BJ (cell line): ENCODE measurements around the gene RRBP1. TPM values are rescaled to one million over a fixed set of nuclear protein-coding genes. Genes with fewer than 3 reads are reported as not detected.
A peak's percentile ranks its signal among the peaks of the same experiment; 100 is the strongest.

Experiments
- CTCF ChIA-PET: fragments of 350-600 bp; formaldehyde crosslinking; extraction: SDS; loops from one replicate; lab custom pipeline; 2021; ENCODE audit warnings: antibody characterized with exemption, inconsistent platforms; lab: Yijun Ruan, JAX
- POLR2A ChIA-PET: fragments of 300-600 bp; sonication (Branson Sonifier 250); formaldehyde crosslinking; extraction: SDS; loops from one replicate; lab custom pipeline; 2021; ENCODE audit warnings: antibody characterized with exemption; lab: Charles Lee
- DNase-seq: peaks from one replicate; pipeline ENCODE4 v3.0.0-alpha.2; 2011; ENCODE audit warnings: low read depth
- H3K27me3 ChIP-seq: 2 replicates; pipeline ENCODE4 v1.6.0; 2011; ENCODE audit warnings: low read length; ENCODE audit not compliant: control insufficient read depth, insufficient read depth
- H3K36me3 ChIP-seq: 2 replicates; pipeline ENCODE4 v1.5.1; 2011; ENCODE audit warnings: low read length; ENCODE audit not compliant: control insufficient read depth, insufficient read depth
- H3K4me3 ChIP-seq: 2 replicates; pipeline ENCODE4 v1.5.1; 2011; ENCODE audit warnings: low read depth, mild to moderate bottlenecking, control low read depth, low read length
- polyA plus RNA-seq: library from polyadenylated mRNA; depleted of rRNA; stranded (reverse); fragments of >200 nt; gene quantifications from 2 replicates; pipeline ENCODE4 v1.2.3, GENCODE V29; 2011
- TF ChIP-seq, protein P1 (sequence below): IDR thresholded peaks from 2 replicates; pipeline ENCODE4 v1.5.1; 2011; ENCODE audit warnings: low read depth, mild to moderate bottlenecking, control low read depth, inconsistent platforms, low read length, moderate library complexity; ENCODE audit not compliant: insufficient read depth

The RRBP1 gene
- polyA plus RNA-seq, 1 experiment = 98.7 TPM

- H3K36me3 ChIP-seq = peaks cover 13% of the 10 kb centered on the region
- H3K4me3 ChIP-seq = peak overlapping the region; percentile 92
- TF ChIP-seq, protein P1, sequence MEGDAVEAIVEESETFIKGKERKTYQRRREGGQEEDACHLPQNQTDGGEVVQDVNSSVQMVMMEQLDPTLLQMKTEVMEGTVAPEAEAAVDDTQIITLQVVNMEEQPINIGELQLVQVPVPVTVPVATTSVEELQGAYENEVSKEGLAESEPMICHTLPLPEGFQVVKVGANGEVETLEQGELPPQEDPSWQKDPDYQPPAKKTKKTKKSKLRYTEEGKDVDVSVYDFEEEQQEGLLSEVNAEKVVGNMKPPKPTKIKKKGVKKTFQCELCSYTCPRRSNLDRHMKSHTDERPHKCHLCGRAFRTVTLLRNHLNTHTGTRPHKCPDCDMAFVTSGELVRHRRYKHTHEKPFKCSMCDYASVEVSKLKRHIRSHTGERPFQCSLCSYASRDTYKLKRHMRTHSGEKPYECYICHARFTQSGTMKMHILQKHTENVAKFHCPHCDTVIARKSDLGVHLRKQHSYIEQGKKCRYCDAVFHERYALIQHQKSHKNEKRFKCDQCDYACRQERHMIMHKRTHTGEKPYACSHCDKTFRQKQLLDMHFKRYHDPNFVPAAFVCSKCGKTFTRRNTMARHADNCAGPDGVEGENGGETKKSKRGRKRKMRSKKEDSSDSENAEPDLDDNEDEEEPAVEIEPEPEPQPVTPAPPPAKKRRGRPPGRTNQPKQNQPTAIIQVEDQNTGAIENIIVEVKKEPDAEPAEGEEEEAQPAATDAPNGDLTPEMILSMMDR = no peak
- ChIA-PET POLR2A (no interaction called here), CTCF (interaction anchor here (0.8 to 4.2 kb wide), 11 partner anchors 9 to 257 kb away, joined by 3 to 39 read pairs (median 4); no protein-coding TSS in a partner anchor)
- no peak for DNase-seq
- H3K27me3 ChIP-seq = peaks cover 7% of the 10 kb centered on the region
Observed at GRCh38 chr20:17679941-17680835, 1.9 kb downstream of the RRBP1 start.

- TF ChIP-seq, protein P1 = no peak
- H3K4me3 ChIP-seq = no peak overlapping the region
- H3K27me3 ChIP-seq = peaks cover under 1% of the 10 kb centered on the region; the same call in 1 of the 2 replicates
- no peak for DNase-seq
- ChIA-PET POLR2A (no interaction called here), CTCF (no interaction called here)
- peaks cover 15% of the 10 kb centered on the region for H3K36me3 ChIP-seq
Observed at GRCh38 chr20:17678886-17679285, 3.2 kb downstream of the RRBP1 start.

DNA sequence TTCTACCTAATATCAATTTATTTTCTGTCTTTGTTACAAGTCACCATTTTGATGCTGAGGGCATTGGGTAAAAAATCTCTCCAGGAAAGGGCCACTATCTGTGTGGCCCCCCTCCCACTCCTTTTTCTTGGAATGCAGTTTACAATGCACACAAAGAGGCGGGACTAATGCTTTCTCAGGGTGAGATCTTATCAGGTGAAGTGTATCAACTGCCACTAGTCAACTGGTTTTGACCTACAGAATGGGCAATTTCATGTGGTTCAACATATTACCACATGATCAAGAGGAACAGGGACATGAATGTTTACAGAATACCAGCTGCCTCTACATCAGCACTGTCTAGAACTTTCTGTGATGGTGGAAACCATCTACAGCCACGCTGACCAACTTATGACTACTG lies 3.7 kb downstream of the RRBP1 start:
- H3K36me3 ChIP-seq = peaks cover 15% of the 10 kb centered on the region
- H3K4me3 ChIP-seq = no peak overlapping the region
- CTCF ChIA-PET = interaction anchor here (1.1 kb wide), 1 partner anchor 12 kb away, joined by 3 read pairs; no protein-coding TSS in a partner anchor
- no peaks in the 10 kb centered on the region for H3K27me3 ChIP-seq
- DNase-seq = no peak
- TF ChIP-seq, protein P1 = no peak
- POLR2A ChIA-PET = no interaction called here

- Histone ChIP-seq H3K27me3 (no peaks in the 10 kb centered on the region), H3K36me3 (peaks cover 15% of the 10 kb centered on the region), H3K4me3 (no peak overlapping the region)
- DNase-seq = no peak
- ChIA-PET POLR2A (interaction anchor here (0.6 kb wide), 1 partner anchor 198 kb away, joined by 6 read pairs; no protein-coding TSS in a partner anchor), CTCF (interaction anchor here (0.9 to 2.5 kb wide), 5 partner anchors 11 to 319 kb away, joined by 3 to 10 read pairs (median 3); no protein-coding TSS in a partner anchor)
- TF ChIP-seq, protein P1 = no peak
Observed at GRCh38 chr20:17676942-17677341, 5.1 kb downstream of the RRBP1 start.

- ChIA-PET CTCF (interaction anchor here (0.7 to 2.5 kb wide), 6 partner anchors 27 to 283 kb away, joined by 3 to 10 read pairs (median 3); no protein-coding TSS in a partner anchor), POLR2A (no interaction called here)
- Histone ChIP-seq H3K27me3 (no peaks in the 10 kb centered on the region), H3K4me3 (no peak overlapping the region), H3K36me3 (peaks cover 16% of the 10 kb centered on the region)
- TF ChIP-seq, protein P1 = no peak
- DNase-seq = no peak
Observed at GRCh38 chr20:17676378-17676759, 5.7 kb downstream of the RRBP1 start.
